Ovary (tissue), 9 donors: ENCODE results near the gene GPR183. TPM values are rescaled to one million over a fixed set of nuclear protein-coding genes. Genes with fewer than 3 reads are reported as not detected.

Experiments used
- DNase-seq, 5 donors: peaks; one replicate each; pipeline ENCODE4 v3.0.0-alpha.2; 2019 to 2020
- H3K27ac ChIP-seq, 2 donors: fragments of 200-600 bp; one replicate each; pipeline versions ENCODE4 v1.5.1 to v1.8.0; 2019 to 2022
- H3K27me3 ChIP-seq: fragments of 200-600 bp; one replicate; pipeline ENCODE4 v1.8.0; 2022
- H3K36me3 ChIP-seq: fragments of 200-600 bp; sonication (generic); one replicate; pipeline ENCODE4 v1.5.1; 2019
- H3K4me1 ChIP-seq: one replicate; pipeline ENCODE4 v1.8.1; 2013; ENCODE audit warnings: mild to moderate bottlenecking, moderate library complexity; ENCODE audit not compliant: insufficient read depth
- H3K4me3 ChIP-seq: fragments of 200-600 bp; sonication (generic); one replicate; pipeline ENCODE4 v1.5.1; 2017
- H3K9me3 ChIP-seq, 2 donors: fragments of 200-600 bp in 1 of 2; sonication (generic) in 1 of 2; one replicate each; pipeline versions ENCODE4 v1.5.1 to v1.8.1; 2013 to 2019; ENCODE audit warnings: mild to moderate bottlenecking in 1 of 2, moderate library complexity in 1 of 2
- EP300 ChIP-seq: sonication (generic); formaldehyde crosslinking; IDR thresholded peaks from one replicate; pipeline ENCODE4 v1.6.1; 2017; ENCODE audit warnings: antibody characterized with exemption
- POLR2A ChIP-seq: fragments of 450-650 bp; IDR thresholded peaks from one replicate; pipeline ENCODE4 v1.6.1; 2017; ENCODE audit warnings: antibody characterized with exemption, mild to moderate bottlenecking, moderate library complexity
- WGBS, 3 donors: extraction: QIAGEN DNeasy Blood & Tissue Kit in 1 of 3; methylation state at CpG; one replicate each; pipeline versions ENCODE4 v1.1.5 to v1.1.7; 2013 to 2017; 5-methylcytosine and 5-hydroxymethylcytosine counted together
- intact Hi-C, 4 donors: fragments of 100-400 bp; cut with DNase I; formaldehyde crosslinking; loops; one replicate each; pipeline versions ENCODE4 v1.11.0 to v1.15.1; 2022 to 2023
- polyA plus RNA-seq, 2 donors: library from polyadenylated mRNA; stranded (reverse); fragments of 200-250 nt in 1 of 2; fragments of 350-450 nt in 1 of 2; fragmentation: Illumina TruSeq in 1 of 2; extraction: RNeasy Lipid Tissue Mini Kit (QIAGEN cat#74804) in 1 of 2; gene quantifications; one replicate each; pipeline ENCODE4 v1.2.3, GENCODE V29; 2013 to 2014
- total RNA-seq, 7 donors: library from RNA; depleted of rRNA in 2 of 7; stranded (reverse); fragments of >200 nt in 2 of 7; fragmentation: NEBNext Ultra II Directional in 3 of 7; extraction: Animal tissue kit (Norgen Biotek cat#: 25700) in 3 of 7; gene quantifications; one replicate each; pipeline versions ENCODE4 v1.1.0 to v1.2.4, GENCODE V29; 2016 to 2023
- TF ChIP-seq, protein P1 (sequence below), 3 donors: fragments of 450-650 bp in 2 of 3; fragments of 200-600 bp in 1 of 3; IDR thresholded peaks; one replicate each; pipeline versions ENCODE4 v1.5.1 to v1.8.0; 2016 to 2022; ENCODE audit warnings: antibody characterized with exemption in 3 of 3, mild to moderate bottlenecking in 1 of 3
- donor health status: DM: no; HTN: no; CAD: no; lungs with moderate emphysema.
- donor health status: DM: no; HTN: no; CAD: no.
- donor health status: Bipolar disorder and iron deficiency.
- donor health status: DM: yes; HTN: yes; CAD: no.
- donor health status: DM: no; HTN: no; CAD: no.
- donor health status: DM: yes; HTN: yes; CAD: no.

The GPR183 gene
- total and polyA plus RNA-seq, 9 donors, result 2.4 to 14.6 (median 5.5) TPM

DNA sequence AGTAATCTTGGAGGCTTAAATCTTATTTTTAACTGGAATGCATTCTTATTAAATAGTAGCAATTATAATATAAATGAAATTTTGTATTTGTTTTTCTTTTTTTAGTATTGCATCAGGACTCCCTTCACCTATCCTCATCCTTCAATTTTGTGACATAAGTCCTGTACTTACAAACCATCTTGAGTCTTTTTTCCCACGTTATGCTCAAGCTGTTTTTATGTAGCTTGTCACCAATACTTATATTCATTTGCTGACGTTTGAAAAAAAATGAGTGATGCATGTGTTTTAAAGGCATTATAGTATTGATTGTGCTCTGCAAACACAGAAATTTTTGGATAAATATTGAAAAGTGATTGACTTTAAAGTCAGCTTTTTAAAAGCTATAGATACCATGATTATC, 49.9 kb downstream of the GPR183 start:
- TF ChIP-seq, protein P1, sequence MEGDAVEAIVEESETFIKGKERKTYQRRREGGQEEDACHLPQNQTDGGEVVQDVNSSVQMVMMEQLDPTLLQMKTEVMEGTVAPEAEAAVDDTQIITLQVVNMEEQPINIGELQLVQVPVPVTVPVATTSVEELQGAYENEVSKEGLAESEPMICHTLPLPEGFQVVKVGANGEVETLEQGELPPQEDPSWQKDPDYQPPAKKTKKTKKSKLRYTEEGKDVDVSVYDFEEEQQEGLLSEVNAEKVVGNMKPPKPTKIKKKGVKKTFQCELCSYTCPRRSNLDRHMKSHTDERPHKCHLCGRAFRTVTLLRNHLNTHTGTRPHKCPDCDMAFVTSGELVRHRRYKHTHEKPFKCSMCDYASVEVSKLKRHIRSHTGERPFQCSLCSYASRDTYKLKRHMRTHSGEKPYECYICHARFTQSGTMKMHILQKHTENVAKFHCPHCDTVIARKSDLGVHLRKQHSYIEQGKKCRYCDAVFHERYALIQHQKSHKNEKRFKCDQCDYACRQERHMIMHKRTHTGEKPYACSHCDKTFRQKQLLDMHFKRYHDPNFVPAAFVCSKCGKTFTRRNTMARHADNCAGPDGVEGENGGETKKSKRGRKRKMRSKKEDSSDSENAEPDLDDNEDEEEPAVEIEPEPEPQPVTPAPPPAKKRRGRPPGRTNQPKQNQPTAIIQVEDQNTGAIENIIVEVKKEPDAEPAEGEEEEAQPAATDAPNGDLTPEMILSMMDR (IDR thresholded peaks at IDR 0.05), result no peak
- TF ChIP-seq POLR2A, result no peak
- TF ChIP-seq EP300, result no peak
- H3K4me3 ChIP-seq, result no peak overlapping the region
- DNase-seq, result no peak
- no peaks in the 10 kb centered on the region for H3K4me1 ChIP-seq
- no peaks in the 10 kb centered on the region for H3K36me3 ChIP-seq
- H3K27me3 ChIP-seq, result no peaks in the 10 kb centered on the region
- no peak overlapping the region for H3K27ac ChIP-seq
- intact Hi-C loops, result no loop called here
- 91 to 96% (median 94%) methylated on average over 2 of the region's 2 CpGs for WGBS, 3 donors
- H3K9me3 ChIP-seq, result no peaks in the 10 kb centered on the region

DNA sequence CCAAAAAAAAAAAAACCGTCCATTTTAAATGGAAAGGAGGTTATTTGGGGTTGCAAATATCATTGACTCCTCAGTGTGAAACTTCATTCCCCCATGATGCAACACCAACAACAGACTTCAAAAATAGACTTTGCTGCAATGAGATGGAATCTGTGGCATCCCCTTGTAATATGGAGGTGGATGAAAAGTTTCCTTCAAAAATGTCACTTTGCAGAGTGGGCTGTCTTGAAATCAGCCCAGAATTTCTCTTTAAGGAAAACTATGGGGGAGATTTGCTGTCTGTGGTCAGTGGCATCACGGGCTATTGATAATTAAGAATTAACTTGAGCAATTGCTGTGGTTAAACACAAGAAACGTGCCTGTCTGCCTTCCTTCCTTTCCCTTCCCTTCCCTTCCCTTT, 50.5 kb downstream of the GPR183 start:
- Histone ChIP-seq H3K9me3 (no peaks in the 10 kb centered on the region), H3K27ac (no peak overlapping the region), H3K4me1 (no peaks in the 10 kb centered on the region), H3K36me3 (no peaks in the 10 kb centered on the region), H3K27me3 (no peaks in the 10 kb centered on the region), H3K4me3 (no peak overlapping the region)
- TF ChIP-seq, protein P1 (IDR thresholded peaks at IDR 0.05), result no peak
- TF ChIP-seq POLR2A (no peak), EP300 (no peak)
- intact Hi-C loops, result no loop called here
- WGBS, 3 donors, result 82 to 91% (median 84%) methylated on average over 3 of the region's 3 CpGs
- no peak for DNase-seq

DNA sequence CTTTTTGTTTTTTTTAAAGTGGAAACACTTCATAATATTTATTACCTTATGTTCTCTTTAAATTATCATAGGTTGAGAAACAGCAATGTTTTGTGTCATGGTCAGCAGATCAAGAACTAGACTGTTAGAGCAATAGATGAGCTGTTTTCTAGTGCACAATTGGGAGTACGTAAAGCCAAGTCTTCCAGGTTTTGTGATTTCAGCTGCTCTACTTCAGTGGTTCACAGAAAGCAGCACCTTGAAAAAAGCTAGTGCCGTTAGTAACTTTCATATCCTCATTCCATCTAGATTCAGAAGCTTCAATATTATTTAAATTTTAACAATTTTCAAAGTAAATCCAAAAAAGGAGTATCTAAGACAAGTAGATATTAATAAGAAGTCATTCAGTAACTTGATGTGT, 50.9 kb downstream of the GPR183 start:
- Histone ChIP-seq H3K36me3 (no peaks in the 10 kb centered on the region), H3K27me3 (no peaks in the 10 kb centered on the region), H3K4me1 (no peaks in the 10 kb centered on the region), H3K9me3 (no peaks in the 10 kb centered on the region), H3K4me3 (no peak overlapping the region), H3K27ac (no peak overlapping the region)
- TF ChIP-seq POLR2A (no peak), EP300 (no peak)
- TF ChIP-seq, protein P1 (IDR thresholded peaks at IDR 0.05), result no peak
- 89 to 92% (median 91%) methylated on average over 2 of the region's 2 CpGs for WGBS, 3 donors
- intact Hi-C loops, result no loop called here
- no peak for DNase-seq

DNA sequence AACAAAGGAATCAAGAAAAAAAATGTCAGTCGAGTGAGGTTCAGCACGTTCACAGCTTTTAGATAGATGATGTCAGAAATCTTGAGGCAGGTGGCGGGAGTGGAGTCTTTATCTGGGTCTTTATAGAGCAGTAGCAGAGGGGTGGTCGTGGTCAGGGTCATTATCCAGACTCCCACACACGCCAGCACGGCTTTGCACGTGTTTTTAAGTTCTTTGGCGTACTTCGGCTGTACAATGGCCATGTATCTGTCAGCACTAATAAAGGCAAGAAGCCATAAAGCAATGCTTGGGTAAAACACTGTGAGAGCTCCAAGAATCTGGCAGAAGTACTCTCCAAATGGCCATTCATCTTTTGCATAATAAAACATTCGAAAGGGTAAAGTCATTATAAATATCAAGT, 51.9 kb downstream of the GPR183 start:
- H3K4me3 ChIP-seq, result no peak overlapping the region
- WGBS, 3 donors, result 65 to 71% (median 66%) methylated on average over 10 of the region's 10 CpGs
- H3K4me1 ChIP-seq, result no peaks in the 10 kb centered on the region
- DNase-seq, result no peak
- no peaks in the 10 kb centered on the region for H3K9me3 ChIP-seq
- H3K36me3 ChIP-seq, result no peaks in the 10 kb centered on the region
- TF ChIP-seq, protein P1 (IDR thresholded peaks at IDR 0.05), result no peak
- TF ChIP-seq EP300, result no peak
- no peak for TF ChIP-seq POLR2A
- intact Hi-C loops, result no loop called here
- H3K27me3 ChIP-seq, result no peaks in the 10 kb centered on the region
- H3K27ac ChIP-seq, result no peak overlapping the region

DNA sequence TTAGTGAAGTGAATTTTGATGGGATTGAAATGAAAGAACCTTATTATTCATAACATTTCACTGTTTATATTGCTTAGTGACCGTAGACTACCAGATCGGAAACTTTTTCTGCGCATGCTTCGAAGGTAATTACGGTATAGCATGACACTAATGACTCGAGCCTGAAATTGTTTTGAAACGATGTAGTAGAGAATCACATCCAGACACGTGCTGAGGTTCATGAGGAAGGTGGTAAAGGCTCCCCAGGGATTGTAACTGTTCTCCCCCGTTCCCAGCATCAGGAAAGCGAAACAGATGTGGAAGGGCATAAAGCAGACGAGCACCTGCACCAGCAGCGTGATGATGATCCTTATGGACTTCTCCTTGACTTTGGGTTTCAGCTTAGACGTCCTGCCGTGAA, 52.4 kb downstream of the GPR183 start:
- no peak for TF ChIP-seq POLR2A
- TF ChIP-seq EP300, result no peak
- TF ChIP-seq, protein P1 (IDR thresholded peaks at IDR 0.05), result no peak
- Histone ChIP-seq H3K27ac (no peak overlapping the region), H3K36me3 (no peaks in the 10 kb centered on the region), H3K9me3 (no peaks in the 10 kb centered on the region), H3K27me3 (no peaks in the 10 kb centered on the region), H3K4me1 (no peaks in the 10 kb centered on the region), H3K4me3 (no peak overlapping the region)
- intact Hi-C loops, result no loop called here
- 89 to 92% (median 92%) methylated on average over 14 of the region's 14 CpGs for WGBS, 3 donors
- no peak for DNase-seq
